ENCODE measurements around the gene CALHM1. TPM values are rescaled to one million over a fixed set of nuclear protein-coding genes. Genes with fewer than 3 reads are reported as not detected.
"Not testable (repeated sequence)": the region's sequence is repeated elsewhere in the genome, so short reads cannot be mapped to it uniquely, and the experiment has no call there.

CALHM1 gene
- total and polyA plus RNA-seq, 2 experiments from 2014 or later: 0.11 TPM; not detected in 1

DNA sequence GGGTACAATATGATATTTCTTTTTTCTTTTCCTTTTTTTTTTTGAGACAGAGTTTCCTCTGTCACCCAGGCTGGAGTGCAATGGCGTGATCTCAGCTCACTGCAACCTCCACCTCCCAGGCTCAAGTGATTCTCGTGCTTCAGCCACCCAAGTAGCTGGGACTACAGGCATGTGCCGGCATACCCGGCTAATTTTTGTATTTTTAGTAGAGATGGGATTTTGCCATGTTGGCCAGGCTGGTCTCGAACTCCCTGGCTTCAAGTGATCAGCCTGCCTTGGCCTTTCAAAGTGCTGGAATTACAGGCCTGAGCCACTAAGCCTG is 41.6 kb downstream of the CALHM1 start:
- H3K27ac Mint-ChIP-seq; H3F3A ChIP-seq (replicated peaks; ENCODE audit: low read depth); ATAC-seq; H3K9me3 Mint-ChIP-seq; DNase-seq (ENCODE audit: low spot score); H3K79me2 ChIP-seq (replicated peaks; ENCODE audit: insufficient read depth); H3K4me3 ChIP-seq; H3K9me2 ChIP-seq (ENCODE audit: insufficient read depth); H3K4me1 ChIP-seq (ENCODE audit: insufficient read depth); H2AFZ ChIP-seq; H3K27me3 ChIP-seq (ENCODE audit: insufficient read depth); H3K4me2 ChIP-seq; H3K4me1 Mint-ChIP-seq; H3K27me3 Mint-ChIP-seq (ENCODE audit: insufficient read depth, low read depth, poor library complexity); H3K27ac ChIP-seq (ENCODE audit: low read depth); H3K4me3 Mint-ChIP-seq: not testable (repeated sequence)
- Histone ChIP-seq H3K36me3 (ENCODE audit: insufficient read depth) (peaks cover 85% of the 10 kb centered on the region), H4K20me1 (replicated peaks; ENCODE audit: insufficient read depth) (peaks cover 22% of the 10 kb centered on the region)
- H3K36me3 Mint-ChIP-seq (ENCODE audit: low read depth): peaks cover 94% of the 10 kb centered on the region

DNA sequence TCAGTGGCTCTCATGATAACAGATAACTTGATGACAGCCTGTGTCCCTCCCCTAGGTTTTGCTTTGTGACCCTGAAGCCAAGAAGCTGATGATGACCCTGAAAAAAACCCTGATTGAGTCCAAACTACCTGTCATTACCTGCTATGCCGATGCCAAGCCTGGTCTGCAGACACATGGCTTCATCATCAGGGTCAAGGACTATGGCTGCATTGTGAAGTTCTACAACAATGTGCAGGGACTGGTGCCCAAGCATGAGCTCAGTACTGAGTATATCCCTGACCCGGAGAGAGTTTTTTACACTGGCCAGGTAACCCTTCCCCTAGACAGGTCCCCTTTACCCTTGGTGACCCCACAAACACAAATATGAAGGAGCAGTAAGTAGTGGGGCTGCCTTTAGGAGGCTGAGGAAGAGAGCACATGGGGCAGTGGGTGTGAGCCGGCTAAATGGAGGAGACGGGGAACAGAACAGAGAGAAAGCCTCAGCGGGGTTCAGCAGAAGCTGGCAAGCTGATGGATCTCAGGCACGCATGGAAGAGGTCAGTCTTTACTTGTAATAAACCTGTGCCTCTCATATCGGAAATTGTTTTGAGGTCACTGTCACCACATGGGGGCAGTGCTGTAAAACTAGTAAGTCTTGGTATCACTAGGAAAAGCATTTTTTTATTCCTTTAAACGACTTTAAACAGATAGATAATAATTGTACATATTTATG is 42.1 kb downstream of the CALHM1 start:
- Histone ChIP-seq H3K4me3 (no peak overlapping the region), H3K9me2 (ENCODE audit: insufficient read depth) (no peaks in the 10 kb centered on the region), H3K79me2 (replicated peaks; ENCODE audit: insufficient read depth) (no peaks in the 10 kb centered on the region), H3K36me3 (ENCODE audit: insufficient read depth) (peaks cover 87% of the 10 kb centered on the region), H2AFZ (no peak overlapping the region), H3K27ac (ENCODE audit: low read depth) (no peak overlapping the region), H3K4me2 (no peak overlapping the region), H3K27me3 (ENCODE audit: insufficient read depth) (no peaks in the 10 kb centered on the region), H3K4me1 (ENCODE audit: insufficient read depth) (no peaks in the 10 kb centered on the region), H3F3A (replicated peaks; ENCODE audit: low read depth) (peaks cover 5% of the 10 kb centered on the region; the same call in 1 of the 2 replicates), H4K20me1 (replicated peaks; ENCODE audit: insufficient read depth) (peaks cover 21% of the 10 kb centered on the region)
- Mint-ChIP-seq H3K4me1 (no peaks in the 10 kb centered on the region), H3K4me3 (no peak overlapping the region), H3K27ac (no peak overlapping the region), H3K27me3 (ENCODE audit: insufficient read depth, low read depth, poor library complexity) (peaks cover 2% of the 10 kb centered on the region), H3K36me3 (ENCODE audit: low read depth) (peaks cover 95% of the 10 kb centered on the region), H3K9me3 (no peaks in the 10 kb centered on the region)
- peak; percentile 62 for DNase-seq (ENCODE audit: low spot score)
- TF ChIP-seq, protein P1, sequence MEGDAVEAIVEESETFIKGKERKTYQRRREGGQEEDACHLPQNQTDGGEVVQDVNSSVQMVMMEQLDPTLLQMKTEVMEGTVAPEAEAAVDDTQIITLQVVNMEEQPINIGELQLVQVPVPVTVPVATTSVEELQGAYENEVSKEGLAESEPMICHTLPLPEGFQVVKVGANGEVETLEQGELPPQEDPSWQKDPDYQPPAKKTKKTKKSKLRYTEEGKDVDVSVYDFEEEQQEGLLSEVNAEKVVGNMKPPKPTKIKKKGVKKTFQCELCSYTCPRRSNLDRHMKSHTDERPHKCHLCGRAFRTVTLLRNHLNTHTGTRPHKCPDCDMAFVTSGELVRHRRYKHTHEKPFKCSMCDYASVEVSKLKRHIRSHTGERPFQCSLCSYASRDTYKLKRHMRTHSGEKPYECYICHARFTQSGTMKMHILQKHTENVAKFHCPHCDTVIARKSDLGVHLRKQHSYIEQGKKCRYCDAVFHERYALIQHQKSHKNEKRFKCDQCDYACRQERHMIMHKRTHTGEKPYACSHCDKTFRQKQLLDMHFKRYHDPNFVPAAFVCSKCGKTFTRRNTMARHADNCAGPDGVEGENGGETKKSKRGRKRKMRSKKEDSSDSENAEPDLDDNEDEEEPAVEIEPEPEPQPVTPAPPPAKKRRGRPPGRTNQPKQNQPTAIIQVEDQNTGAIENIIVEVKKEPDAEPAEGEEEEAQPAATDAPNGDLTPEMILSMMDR (conservative IDR thresholded peaks at IDR 0.05; ENCODE audit: low read depth in 2 of 2): peak; percentile 66
- no peak for TF ChIP-seq ZNF331 (CRISPR knock-in tag; IDR thresholded peaks at IDR 0.05; ENCODE audit: low read depth)
- ATAC-seq: peak; percentile 25; the same call in 2 of the 3 replicates

DNA sequence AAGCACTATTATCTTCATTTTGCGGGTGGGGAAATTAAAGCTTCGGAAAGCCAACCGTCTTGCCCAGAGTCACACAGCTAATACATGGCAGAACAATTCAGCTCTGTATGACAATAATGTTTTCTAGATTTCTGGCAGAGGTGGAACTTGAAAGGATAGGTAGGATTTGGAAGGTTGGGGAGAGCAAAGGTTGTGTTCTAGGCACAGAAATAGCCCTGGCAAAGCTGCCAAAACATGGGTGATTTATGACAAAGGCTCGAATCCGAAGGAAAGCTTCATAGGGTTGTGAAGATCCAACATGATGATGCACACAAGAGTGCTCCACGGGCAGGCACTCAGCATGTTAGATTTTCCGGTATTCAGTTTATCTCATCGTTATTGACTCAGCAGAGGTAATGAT is 43.1 kb downstream of the CALHM1 start:
- no peak overlapping the region for H3K4me3 ChIP-seq
- peaks cover 21% of the 10 kb centered on the region for H4K20me1 ChIP-seq (replicated peaks; ENCODE audit: insufficient read depth)
- no peaks in the 10 kb centered on the region for H3K4me1 Mint-ChIP-seq
- no peak for ATAC-seq
- H3K4me1 ChIP-seq (ENCODE audit: insufficient read depth): no peaks in the 10 kb centered on the region
- no peaks in the 10 kb centered on the region for H3K79me2 ChIP-seq (replicated peaks; ENCODE audit: insufficient read depth)
- no peaks in the 10 kb centered on the region for H3K9me2 ChIP-seq (ENCODE audit: insufficient read depth)
- H3K9me3 Mint-ChIP-seq: no peaks in the 10 kb centered on the region
- no peak overlapping the region for H3K4me2 ChIP-seq
- H3K36me3 ChIP-seq (ENCODE audit: insufficient read depth): peaks cover 89% of the 10 kb centered on the region
- DNase-seq (ENCODE audit: low spot score): no peak
- no peak overlapping the region for H3K27ac ChIP-seq (ENCODE audit: low read depth)
- H2AFZ ChIP-seq: no peak overlapping the region
- H3K36me3 Mint-ChIP-seq (ENCODE audit: low read depth): peaks cover 92% of the 10 kb centered on the region
- peaks cover 5% of the 10 kb centered on the region; the same call in 1 of the 2 replicates for H3F3A ChIP-seq (replicated peaks; ENCODE audit: low read depth)
- no peak overlapping the region for H3K27ac Mint-ChIP-seq
- H3K4me3 Mint-ChIP-seq: no peak overlapping the region
- peaks cover 2% of the 10 kb centered on the region for H3K27me3 Mint-ChIP-seq (ENCODE audit: insufficient read depth, low read depth, poor library complexity)
- H3K27me3 ChIP-seq (ENCODE audit: insufficient read depth): no peaks in the 10 kb centered on the region
- TF ChIP-seq, protein P1 (conservative IDR thresholded peaks at IDR 0.05; ENCODE audit: low read depth in 2 of 2): no peak
- TF ChIP-seq CREB1 (CRISPR knock-in tag; IDR thresholded peaks at IDR 0.05; ENCODE audit: low read depth) (no peak), EZH2phosphoT487 (IDR thresholded peaks at IDR 0.05; ENCODE audit: unreplicated experiment) (no peak)
- TF ChIP-seq, protein P2, sequence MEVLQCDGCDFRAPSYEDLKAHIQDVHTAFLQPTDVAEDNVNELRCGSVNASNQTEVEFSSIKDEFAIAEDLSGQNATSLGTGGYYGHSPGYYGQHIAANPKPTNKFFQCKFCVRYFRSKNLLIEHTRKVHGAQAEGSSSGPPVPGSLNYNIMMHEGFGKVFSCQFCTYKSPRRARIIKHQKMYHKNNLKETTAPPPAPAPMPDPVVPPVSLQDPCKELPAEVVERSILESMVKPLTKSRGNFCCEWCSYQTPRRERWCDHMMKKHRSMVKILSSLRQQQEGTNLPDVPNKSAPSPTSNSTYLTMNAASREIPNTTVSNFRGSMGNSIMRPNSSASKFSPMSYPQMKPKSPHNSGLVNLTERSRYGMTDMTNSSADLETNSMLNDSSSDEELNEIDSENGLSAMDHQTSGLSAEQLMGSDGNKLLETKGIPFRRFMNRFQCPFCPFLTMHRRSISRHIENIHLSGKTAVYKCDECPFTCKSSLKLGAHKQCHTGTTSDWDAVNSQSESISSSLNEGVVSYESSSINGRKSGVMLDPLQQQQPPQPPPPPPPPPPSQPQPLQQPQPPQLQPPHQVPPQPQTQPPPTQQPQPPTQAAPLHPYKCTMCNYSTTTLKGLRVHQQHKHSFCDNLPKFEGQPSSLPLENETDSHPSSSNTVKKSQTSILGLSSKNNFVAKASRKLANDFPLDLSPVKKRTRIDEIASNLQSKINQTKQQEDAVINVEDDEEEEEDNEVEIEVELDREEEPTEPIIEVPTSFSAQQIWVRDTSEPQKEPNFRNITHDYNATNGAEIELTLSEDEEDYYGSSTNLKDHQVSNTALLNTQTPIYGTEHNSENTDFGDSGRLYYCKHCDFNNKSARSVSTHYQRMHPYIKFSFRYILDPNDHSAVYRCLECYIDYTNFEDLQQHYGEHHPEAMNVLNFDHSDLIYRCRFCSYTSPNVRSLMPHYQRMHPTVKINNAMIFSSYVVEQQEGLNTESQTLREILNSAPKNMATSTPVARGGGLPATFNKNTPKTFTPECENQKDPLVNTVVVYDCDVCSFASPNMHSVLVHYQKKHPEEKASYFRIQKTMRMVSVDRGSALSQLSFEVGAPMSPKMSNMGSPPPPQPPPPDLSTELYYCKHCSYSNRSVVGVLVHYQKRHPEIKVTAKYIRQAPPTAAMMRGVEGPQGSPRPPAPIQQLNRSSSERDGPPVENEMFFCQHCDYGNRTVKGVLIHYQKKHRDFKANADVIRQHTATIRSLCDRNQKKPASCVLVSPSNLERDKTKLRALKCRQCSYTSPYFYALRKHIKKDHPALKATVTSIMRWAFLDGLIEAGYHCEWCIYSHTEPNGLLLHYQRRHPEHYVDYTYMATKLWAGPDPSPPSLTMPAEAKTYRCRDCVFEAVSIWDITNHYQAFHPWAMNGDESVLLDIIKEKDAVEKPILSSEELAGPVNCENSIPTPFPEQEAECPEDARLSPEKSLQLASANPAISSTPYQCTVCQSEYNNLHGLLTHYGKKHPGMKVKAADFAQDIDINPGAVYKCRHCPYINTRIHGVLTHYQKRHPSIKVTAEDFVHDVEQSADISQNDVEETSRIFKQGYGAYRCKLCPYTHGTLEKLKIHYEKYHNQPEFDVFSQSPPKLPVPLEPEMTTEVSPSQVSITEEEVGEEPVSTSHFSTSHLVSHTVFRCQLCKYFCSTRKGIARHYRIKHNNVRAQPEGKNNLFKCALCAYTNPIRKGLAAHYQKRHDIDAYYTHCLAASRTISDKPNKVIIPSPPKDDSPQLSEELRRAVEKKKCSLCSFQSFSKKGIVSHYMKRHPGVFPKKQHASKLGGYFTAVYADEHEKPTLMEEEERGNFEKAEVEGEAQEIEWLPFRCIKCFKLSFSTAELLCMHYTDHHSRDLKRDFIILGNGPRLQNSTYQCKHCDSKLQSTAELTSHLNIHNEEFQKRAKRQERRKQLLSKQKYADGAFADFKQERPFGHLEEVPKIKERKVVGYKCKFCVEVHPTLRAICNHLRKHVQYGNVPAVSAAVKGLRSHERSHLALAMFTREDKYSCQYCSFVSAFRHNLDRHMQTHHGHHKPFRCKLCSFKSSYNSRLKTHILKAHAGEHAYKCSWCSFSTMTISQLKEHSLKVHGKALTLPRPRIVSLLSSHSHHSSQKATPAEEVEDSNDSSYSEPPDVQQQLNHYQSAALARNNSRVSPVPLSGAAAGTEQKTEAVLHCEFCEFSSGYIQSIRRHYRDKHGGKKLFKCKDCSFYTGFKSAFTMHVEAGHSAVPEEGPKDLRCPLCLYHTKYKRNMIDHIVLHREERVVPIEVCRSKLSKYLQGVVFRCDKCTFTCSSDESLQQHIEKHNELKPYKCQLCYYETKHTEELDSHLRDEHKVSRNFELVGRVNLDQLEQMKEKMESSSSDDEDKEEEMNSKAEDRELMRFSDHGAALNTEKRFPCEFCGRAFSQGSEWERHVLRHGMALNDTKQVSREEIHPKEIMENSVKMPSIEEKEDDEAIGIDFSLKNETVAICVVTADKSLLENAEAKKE (CRISPR knock-in tag; IDR thresholded peaks at IDR 0.05): no peak
